ENCODE results near the gene HAGH. TPM values are rescaled to one million over a fixed set of nuclear protein-coding genes. Genes with fewer than 3 reads are reported as not detected.
A peak's percentile ranks its signal among the peaks of the same experiment; 100 is the strongest.

HAGH gene
- total RNA-seq, 2 experiments from 2014 or later = 26.9 to 29.9 TPM

DNA sequence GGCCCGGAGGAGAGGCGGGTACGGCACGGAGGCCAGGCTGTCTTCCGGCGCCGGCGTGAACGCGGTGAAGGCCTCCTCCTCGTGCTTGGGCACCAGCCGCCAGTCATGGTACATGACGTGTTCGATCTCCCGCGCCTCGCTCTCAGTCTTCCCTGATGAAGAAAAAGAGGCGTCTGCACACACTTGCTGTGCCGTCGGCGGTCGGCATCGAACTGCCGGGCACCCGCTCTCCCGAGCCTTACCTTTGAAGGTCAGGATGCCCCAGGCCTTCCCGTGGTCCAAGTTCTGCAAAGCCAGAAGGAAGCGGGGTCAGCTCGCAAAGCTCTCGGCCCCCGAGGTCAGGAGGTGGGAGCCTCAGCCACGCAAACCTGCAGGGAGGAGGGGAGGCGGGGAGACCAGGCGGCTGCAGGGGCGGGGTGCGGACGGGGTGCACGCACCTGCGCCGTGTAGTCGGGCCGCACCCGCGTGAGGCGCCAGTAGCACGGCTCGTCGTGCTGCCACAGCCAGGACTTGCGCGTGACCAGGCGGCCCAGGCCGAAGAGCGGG, 54.2 kb downstream of the HAGH start, which contains the start of gene EME2:
TSS of gene EME2 (plus strand) at position 449 of the 546 bp plus-strand sequence. CDS start 418 bp downstream, outside the sequence.
- no peak for DNase-seq (ENCODE audit: low spot score)
- ChIA-PET POLR2A (interaction anchor here (0.6 to 1.9 kb wide), 2 partner anchors 10 to 56 kb away, joined by 3 to 9 read pairs; partner anchors contain the start of genes NUBP2 and SPSB3), CTCF (ENCODE audit: unreplicated experiment) (no interaction called here)
- Histone ChIP-seq H3K27ac (ENCODE audit: low read depth, low read length, poor library complexity, severe bottlenecking) (peak within 1 kb of the TSS; percentile 89), H3K4me2 (ENCODE audit: low read length) (peak within 1 kb of the TSS; percentile 100), H3K79me2 (ENCODE audit: insufficient read depth, low read depth, low read length) (peaks cover 26% of the 10 kb centered on the region; the same call in 1 of the 2 replicates), H3K9me3 (ENCODE audit: low read length) (no peaks in the 10 kb centered on the region), H3K9me2 (ENCODE audit: insufficient read depth, low read length) (no peaks in the 10 kb centered on the region), H4K20me1 (ENCODE audit: insufficient read depth, low read length) (no peaks in the 10 kb centered on the region), H3K4me1 (ENCODE audit: insufficient read depth, low read length, poor library complexity, severe bottlenecking) (peaks cover 23% of the 10 kb centered on the region), H2AFZ (ENCODE audit: low read length) (peak within 1 kb of the TSS; percentile 40; the same call in 1 of the 2 replicates), H3K4me3 (ENCODE audit: low read depth, low read length, poor library complexity, severe bottlenecking) (peak within 1 kb of the TSS; percentile 98), H3K36me3 (ENCODE audit: insufficient read depth, low read length) (peaks cover 67% of the 10 kb centered on the region)
- TSS peak; percentile 29 for BruUV-seq (replicated peaks)
- TF ChIP-seq CTCF (conservative IDR thresholded peaks at IDR 0.05; ENCODE audit: low read length) (no peak), EZH2phosphoT487 (IDR thresholded peaks at IDR 0.05; ENCODE audit: borderline replicate concordance, low read depth, low read length) (no peak)
- intact Hi-C loops (cut with micrococcal nuclease; ENCODE audit: unreplicated experiment) = loop anchor here (2.0 to 5.0 kb wide), 2 partner anchors 66 to 160 kb away; partner anchors contain the start of genes CRAMP1, IFT140 and MAPK8IP3

GRCh38 chr16:1771864-1772361, 54.7 kb downstream of the HAGH start:
- no peaks in the 10 kb centered on the region for H4K20me1 ChIP-seq (ENCODE audit: insufficient read depth, low read length)
- CTCF ChIA-PET (ENCODE audit: unreplicated experiment) = no interaction called here
- intact Hi-C loops (cut with micrococcal nuclease; ENCODE audit: unreplicated experiment) = loop anchor here (2.0 to 5.0 kb wide), 2 partner anchors 65 to 160 kb away; partner anchors contain the start of genes CRAMP1, IFT140 and MAPK8IP3
- H3K27ac ChIP-seq (ENCODE audit: low read depth, low read length, poor library complexity, severe bottlenecking) = peak overlapping the region; percentile 89
- H3K9me2 ChIP-seq (ENCODE audit: insufficient read depth, low read length) = no peaks in the 10 kb centered on the region
- H3K4me2 ChIP-seq (ENCODE audit: low read length) = peak overlapping the region; percentile 100
- peaks cover 67% of the 10 kb centered on the region for H3K36me3 ChIP-seq (ENCODE audit: insufficient read depth, low read length)
- POLR2A ChIA-PET = interaction anchor here (0.6 to 1.9 kb wide), 2 partner anchors 11 to 56 kb away, joined by 3 to 9 read pairs; partner anchors contain the start of genes NUBP2 and SPSB3
- H2AFZ ChIP-seq (ENCODE audit: low read length) = peak overlapping the region; percentile 40; the same call in 1 of the 2 replicates
- TSS peak; percentile 99 for BruUV-seq (replicated peaks)
- DNase-seq (ENCODE audit: low spot score) = peak; percentile 55
- TF ChIP-seq EZH2phosphoT487 (IDR thresholded peaks at IDR 0.05; ENCODE audit: borderline replicate concordance, low read depth, low read length) = no peak
- TF ChIP-seq CTCF (conservative IDR thresholded peaks at IDR 0.05; ENCODE audit: low read length) = no peak
- peak overlapping the region; percentile 98 for H3K4me3 ChIP-seq (ENCODE audit: low read depth, low read length, poor library complexity, severe bottlenecking)
- H3K79me2 ChIP-seq (ENCODE audit: insufficient read depth, low read depth, low read length) = peaks cover 26% of the 10 kb centered on the region; the same call in 1 of the 2 replicates
- no peaks in the 10 kb centered on the region for H3K9me3 ChIP-seq (ENCODE audit: low read length)
- peaks cover 23% of the 10 kb centered on the region for H3K4me1 ChIP-seq (ENCODE audit: insufficient read depth, low read length, poor library complexity, severe bottlenecking)

All from OCI-LY7 (cell line).